Spleen (tissue), 11 donors: ENCODE data around the gene TNPO3. TPM values are rescaled to one million over a fixed set of nuclear protein-coding genes. Genes with fewer than 3 reads are reported as not detected.

Source experiments
- DNase-seq: peaks from one replicate; pipeline ENCODE4 v3.0.0-alpha.2; 2020
- H3K27ac ChIP-seq, 8 donors: fragments of 200-600 bp; sonication (generic) in 7 of 8; 1 replicate in 4 of 8; 2 replicates in 4 of 8; pipeline versions ENCODE4 v1.5.0 to v1.8.0; 2016 to 2021; ENCODE audit warnings: inconsistent platforms in 4 of 8, mild to moderate bottlenecking in 4 of 8, moderate library complexity in 1 of 8
- H3K27me3 ChIP-seq, 7 donors: fragments of 200-600 bp; sonication (generic) in 6 of 7; replicated peaks in 1 of 7; 1 replicate in 4 of 7; 2 replicates in 3 of 7; pipeline versions ENCODE4 v1.5.0 to v1.8.0; 2016 to 2021; ENCODE audit warnings: inconsistent platforms in 3 of 7, mild to moderate bottlenecking in 1 of 7
- H3K36me3 ChIP-seq, 6 donors: fragments of 200-600 bp; sonication (generic) in 5 of 6; 1 replicate in 4 of 6; 2 replicates in 2 of 6; pipeline versions ENCODE4 v1.5.0 to v1.8.0; 2016 to 2021; ENCODE audit warnings: inconsistent platforms in 2 of 6
- H3K4me1 ChIP-seq, 6 donors: fragments of 200-600 bp; sonication (generic) in 5 of 6; 1 replicate in 3 of 6; 2 replicates in 3 of 6; pipeline versions ENCODE4 v1.5.0 to v1.8.0; 2016 to 2021; ENCODE audit warnings: inconsistent platforms in 3 of 6
- H3K4me3 ChIP-seq, 8 donors: fragments of 200-600 bp; sonication (generic) in 7 of 8; 1 replicate in 4 of 8; 2 replicates in 4 of 8; pipeline versions ENCODE4 v1.5.0 to v1.8.0; 2016 to 2021; ENCODE audit warnings: inconsistent platforms in 4 of 8, mild to moderate bottlenecking in 4 of 8, moderate library complexity in 2 of 8
- H3K9me3 ChIP-seq, 8 donors: fragments of 200-600 bp; sonication (generic) in 7 of 8; 1 replicate in 4 of 8; 2 replicates in 4 of 8; pipeline versions ENCODE4 v1.5.0 to v1.8.0; 2016 to 2021; ENCODE audit warnings: inconsistent platforms in 4 of 8
- CTCF ChIP-seq, 11 experiments: fragments of 200-600 bp in 7 of 11; fragments of 450-650 bp in 4 of 11; sonication (generic) in 4 of 11; IDR thresholded peaks in 8 of 11; conservative IDR thresholded peaks in 3 of 11; 1 replicate in 7 of 11; 2 replicates in 4 of 11; pipeline versions ENCODE4 v1.4.0 to v1.8.0; 2016 to 2021; ENCODE audit warnings: antibody characterized with exemption in 11 of 11, inconsistent platforms in 4 of 11, mild to moderate bottlenecking in 1 of 11
- POLR2A ChIP-seq, 3 donors: fragments of 450-650 bp; IDR thresholded peaks; one replicate each; pipeline ENCODE4 v1.5.1; 2017; ENCODE audit warnings: antibody characterized with exemption in 3 of 3, mild to moderate bottlenecking in 1 of 3
- POLR2AphosphoS5 ChIP-seq, 3 donors: sonication (generic); formaldehyde crosslinking; IDR thresholded peaks; one replicate each; pipeline ENCODE4 v1.5.1; 2017; ENCODE audit warnings: antibody characterized with exemption in 3 of 3
- WGBS, 5 donors: extraction: QIAGEN DNeasy Blood & Tissue Kit in 3 of 5; methylation state at CpG; one replicate each; pipeline versions ENCODE4 v1.1.5 to v1.1.7; 2013 to 2018; 5-methylcytosine and 5-hydroxymethylcytosine counted together
- intact Hi-C: fragments of 100-400 bp; cut with DNase I; formaldehyde crosslinking; loops from one replicate; pipeline ENCODE4 v1.15.0; 2023; ENCODE audit warnings: low total_unique reads
- polyA plus RNA-seq, 3 donors: library from polyadenylated mRNA; stranded (reverse); fragments of 200-250 nt; gene quantifications; one replicate each; pipeline ENCODE4 v1.2.1, GENCODE V29; 2013
- total RNA-seq, 7 donors: library from RNA; depleted of rRNA in 3 of 7; stranded (reverse); fragments of >200 nt in 3 of 7; fragmentation: NEBNext Ultra II Directional in 4 of 7; extraction: Animal tissue kit (Norgen Biotek cat#: 25700) in 4 of 7; gene quantifications; one replicate each; pipeline versions ENCODE4 v1.1.0 to v1.2.1, GENCODE V29; 2016 to 2021
- donor health status: healthy with polysubstance abuse.
- donor health status: DM: no; HTN: no; CAD: no; lungs with moderate emphysema.
- donor health status: DM: no; HTN: no; CAD: no.
- donor health status: Bipolar disorder and iron deficiency.
- donor health status: healthy.
- donor health status: DM: no; HTN: no; CAD: no.
- donor health status: DM: yes; HTN: yes; CAD: no.

Gene TNPO3
- total and polyA plus RNA-seq, 10 donors: 11.2 to 49.0 (median 35.1) TPM

- Histone ChIP-seq H3K27ac (no peak overlapping the region), H3K4me3 (no peak overlapping the region), H3K4me1 (no peaks in the 10 kb centered on the region), H3K36me3 (no peaks in the 10 kb centered on the region), H3K27me3 (peaks cover 0 to 44% (median 0%) of the 10 kb centered on the region in 7 donors), H3K9me3 (no peaks in the 10 kb centered on the region)
- WGBS, 5 donors: 70 to 79% (median 73%) methylated on average over 9 of the region's 9 CpGs
- no peak for TF ChIP-seq POLR2AphosphoS5 (IDR thresholded peaks at IDR 0.05)
- TF ChIP-seq CTCF (IDR thresholded peaks at IDR 0.05 in 8 of 11, conservative IDR thresholded peaks at IDR 0.05 in 3 of 11): no peak
- no peak for TF ChIP-seq POLR2A (IDR thresholded peaks at IDR 0.05)
- DNase-seq: peak; percentile 41
- intact Hi-C loops: no loop called here
Observed at GRCh38 chr7:128921866-128922440, 133.0 kb downstream of the TNPO3 start.

- Histone ChIP-seq H3K4me1 (peaks cover 0 to 3% (median 1%) of the 10 kb centered on the region in 6 donors), H3K9me3 (no peaks in the 10 kb centered on the region), H3K4me3 (no peak overlapping the region), H3K27ac (no peak overlapping the region), H3K36me3 (no peaks in the 10 kb centered on the region), H3K27me3 (peaks cover 0 to 53% (median 3%) of the 10 kb centered on the region in 7 donors)
- TF ChIP-seq POLR2A (IDR thresholded peaks at IDR 0.05) (no peak), POLR2AphosphoS5 (IDR thresholded peaks at IDR 0.05) (no peak), CTCF (IDR thresholded peaks at IDR 0.05 in 8 of 11, conservative IDR thresholded peaks at IDR 0.05 in 3 of 11) (no peak)
- WGBS, 5 donors: 64 to 82% (median 73%) methylated on average over 13 of the region's 13 CpGs
- peak; percentile 70 for DNase-seq
- intact Hi-C loops: no loop called here
Observed at GRCh38 chr7:128920913-128921582, 133.9 kb downstream of the TNPO3 start.

- 56 to 62% (median 59%) methylated on average over 14 of the region's 14 CpGs for WGBS, 5 donors
- peaks cover 0 to 62% (median 12%) of the 10 kb centered on the region in 7 donors for H3K27me3 ChIP-seq
- H3K4me3 ChIP-seq: no peak overlapping the region
- TF ChIP-seq POLR2AphosphoS5 (IDR thresholded peaks at IDR 0.05) (no peak), CTCF (IDR thresholded peaks at IDR 0.05 in 8 of 11, conservative IDR thresholded peaks at IDR 0.05 in 3 of 11) (no peak), POLR2A (IDR thresholded peaks at IDR 0.05) (no peak)
- peak; percentile 53 for DNase-seq
- peaks cover 3 to 12% (median 9%) of the 10 kb centered on the region in 6 donors for H3K4me1 ChIP-seq
- no peaks in the 10 kb centered on the region for H3K36me3 ChIP-seq
- intact Hi-C loops: no loop called here
- H3K27ac ChIP-seq: no peak overlapping the region
- no peaks in the 10 kb centered on the region for H3K9me3 ChIP-seq
Observed at GRCh38 chr7:128919881-128920799, 134.8 kb downstream of the TNPO3 start.
